Activated CD8-positive, alpha-beta memory T cell treated with anti-CD3 and anti-CD28 coated beads for 4 hours (primary cell): ENCODE measurements around the gene DIRAS2.
"Not testable (repeated sequence)": the region's sequence is repeated elsewhere in the genome, so short reads cannot be mapped to it uniquely, and the experiment has no call there.

Experiments used
- DNase-seq, 2 donors: peaks; one replicate each; pipeline ENCODE4 v3.0.0-alpha.2; 2020; ENCODE audit warnings: low read depth in 2 of 2

The DIRAS2 gene

GRCh38 chr9:90642570-90643539 is at the start of gene DIRAS2:
Gene DIRAS2 (minus strand): TSS chr9:90642824. CDS start chr9:90613827, 28,997 bp downstream.
- DNase-seq: no peak

- DNase-seq: no peak
These were observed 42.1 kb upstream of the DIRAS2 start for GRCh38 chr9:90684736-90685135.

- no peak for DNase-seq
These were observed 41.5 kb upstream of the DIRAS2 start for GRCh38 chr9:90684106-90684505.

GRCh38 chr9:90680534-90680933 is 37.9 kb upstream of the DIRAS2 start:
- DNase-seq: no peak

GRCh38 chr9:90665072-90665471 is 22.4 kb upstream of the DIRAS2 start:
- no peak for DNase-seq

GRCh38 chr9:90659650-90660364 is 17.2 kb upstream of the DIRAS2 start:
- no peak for DNase-seq

- DNase-seq: no peak
These were observed 16.2 kb upstream of the DIRAS2 start for GRCh38 chr9:90658783-90659182.

- no peak for DNase-seq
These were observed 15.6 kb upstream of the DIRAS2 start for GRCh38 chr9:90658181-90658580.

GRCh38 chr9:90656876-90657275 is 14.3 kb upstream of the DIRAS2 start:
- not testable (repeated sequence) for DNase-seq

GRCh38 chr9:90651246-90651645 is 8.6 kb upstream of the DIRAS2 start:
- no peak for DNase-seq

GRCh38 chr9:90647843-90648242 is 5.2 kb upstream of the DIRAS2 start:
- DNase-seq: no peak

- no peak for DNase-seq
These were observed 3.1 kb upstream of the DIRAS2 start for GRCh38 chr9:90645721-90646120.

GRCh38 chr9:90641884-90642487 is 638 bp downstream of the DIRAS2 start:
- no peak for DNase-seq

- DNase-seq: no peak
These were observed 1.5 kb downstream of the DIRAS2 start for GRCh38 chr9:90641086-90641485.

- DNase-seq: no peak
These were observed 2.3 kb downstream of the DIRAS2 start for GRCh38 chr9:90640361-90640760.

- DNase-seq: no peak
These were observed 5.0 kb downstream of the DIRAS2 start for GRCh38 chr9:90637626-90638025.

- no peak for DNase-seq
These were observed 9.9 kb downstream of the DIRAS2 start for GRCh38 chr9:90632647-90633207.

GRCh38 chr9:90631964-90632363 is 10.7 kb downstream of the DIRAS2 start:
- DNase-seq: no peak

- no peak for DNase-seq
These were observed 12.6 kb downstream of the DIRAS2 start for GRCh38 chr9:90629991-90630390.

- no peak for DNase-seq
These were observed 13.3 kb downstream of the DIRAS2 start for GRCh38 chr9:90629354-90629753.

GRCh38 chr9:90616806-90617205 is 25.8 kb downstream of the DIRAS2 start:
- DNase-seq: no peak

GRCh38 chr9:90613502-90613901 is 29.1 kb downstream of the DIRAS2 start:
- no peak for DNase-seq
